ENCODE data around the gene TMSB15A.
"Not testable (repeated sequence)": the region's sequence is repeated elsewhere in the genome, so short reads cannot be mapped to it uniquely, and the experiment has no call there.

DNA sequence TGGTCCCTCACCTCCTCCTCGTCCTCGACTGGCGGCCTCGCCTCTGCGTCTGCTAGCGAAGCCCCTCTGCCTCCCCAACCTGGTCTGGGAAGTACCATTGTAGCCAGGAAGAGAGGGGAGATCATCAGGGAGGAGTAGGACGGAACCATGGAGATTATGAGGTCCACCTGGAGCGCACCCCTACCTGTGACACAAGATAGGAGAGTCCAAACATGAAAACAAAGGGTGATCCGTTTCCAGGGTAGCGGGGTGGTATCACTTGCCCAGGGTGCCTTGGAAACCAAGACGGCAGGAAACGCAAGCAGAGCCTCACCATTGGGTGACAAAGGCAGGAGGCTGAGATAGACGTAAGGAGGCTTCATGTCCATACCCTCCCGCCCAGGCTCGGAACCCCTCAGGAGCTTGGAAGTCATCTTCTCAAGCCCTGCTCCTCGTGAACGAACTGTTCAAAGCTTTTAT, 44.7 kb downstream of the TMSB15A start, which contains the start of gene TCP11X2:
- TF ChIP-seq, protein P1, sequence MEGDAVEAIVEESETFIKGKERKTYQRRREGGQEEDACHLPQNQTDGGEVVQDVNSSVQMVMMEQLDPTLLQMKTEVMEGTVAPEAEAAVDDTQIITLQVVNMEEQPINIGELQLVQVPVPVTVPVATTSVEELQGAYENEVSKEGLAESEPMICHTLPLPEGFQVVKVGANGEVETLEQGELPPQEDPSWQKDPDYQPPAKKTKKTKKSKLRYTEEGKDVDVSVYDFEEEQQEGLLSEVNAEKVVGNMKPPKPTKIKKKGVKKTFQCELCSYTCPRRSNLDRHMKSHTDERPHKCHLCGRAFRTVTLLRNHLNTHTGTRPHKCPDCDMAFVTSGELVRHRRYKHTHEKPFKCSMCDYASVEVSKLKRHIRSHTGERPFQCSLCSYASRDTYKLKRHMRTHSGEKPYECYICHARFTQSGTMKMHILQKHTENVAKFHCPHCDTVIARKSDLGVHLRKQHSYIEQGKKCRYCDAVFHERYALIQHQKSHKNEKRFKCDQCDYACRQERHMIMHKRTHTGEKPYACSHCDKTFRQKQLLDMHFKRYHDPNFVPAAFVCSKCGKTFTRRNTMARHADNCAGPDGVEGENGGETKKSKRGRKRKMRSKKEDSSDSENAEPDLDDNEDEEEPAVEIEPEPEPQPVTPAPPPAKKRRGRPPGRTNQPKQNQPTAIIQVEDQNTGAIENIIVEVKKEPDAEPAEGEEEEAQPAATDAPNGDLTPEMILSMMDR (IDR thresholded peaks at IDR 0.05; ENCODE audit: low read depth, low read length, poor library complexity, severe bottlenecking), result not testable (repeated sequence)
- TF ChIP-seq EZH2phosphoT487 (IDR thresholded peaks at IDR 0.05; ENCODE audit: borderline replicate concordance, low read length), result not testable (repeated sequence)

All from DOHH2 (cell line).